Measurements from ENCODE around the gene MUC5AC.

DNA sequence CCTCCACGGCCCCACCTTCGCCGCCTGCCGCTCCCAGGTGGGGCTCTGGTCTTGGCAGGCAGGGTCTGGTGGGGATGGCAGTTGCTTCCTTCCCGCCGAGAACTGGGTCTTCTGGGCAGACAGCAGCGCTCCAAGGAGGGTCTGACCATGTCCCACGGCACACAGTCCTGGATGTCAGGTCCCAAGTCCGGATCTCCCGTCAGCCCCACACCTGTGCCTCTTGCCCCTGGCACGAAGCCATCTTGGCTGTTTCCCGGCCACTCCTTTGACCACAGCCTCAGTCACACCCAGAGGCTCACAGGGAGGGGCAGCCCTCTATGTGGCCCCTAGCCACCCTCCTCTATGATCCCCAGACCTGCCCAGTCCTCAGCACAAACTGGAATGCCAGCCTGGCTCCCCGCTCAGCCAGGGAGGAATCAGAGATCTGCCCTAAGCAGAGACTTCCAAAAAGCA, 79.4 kb downstream of the MUC5AC start:
- TF ChIP-seq, protein P1, sequence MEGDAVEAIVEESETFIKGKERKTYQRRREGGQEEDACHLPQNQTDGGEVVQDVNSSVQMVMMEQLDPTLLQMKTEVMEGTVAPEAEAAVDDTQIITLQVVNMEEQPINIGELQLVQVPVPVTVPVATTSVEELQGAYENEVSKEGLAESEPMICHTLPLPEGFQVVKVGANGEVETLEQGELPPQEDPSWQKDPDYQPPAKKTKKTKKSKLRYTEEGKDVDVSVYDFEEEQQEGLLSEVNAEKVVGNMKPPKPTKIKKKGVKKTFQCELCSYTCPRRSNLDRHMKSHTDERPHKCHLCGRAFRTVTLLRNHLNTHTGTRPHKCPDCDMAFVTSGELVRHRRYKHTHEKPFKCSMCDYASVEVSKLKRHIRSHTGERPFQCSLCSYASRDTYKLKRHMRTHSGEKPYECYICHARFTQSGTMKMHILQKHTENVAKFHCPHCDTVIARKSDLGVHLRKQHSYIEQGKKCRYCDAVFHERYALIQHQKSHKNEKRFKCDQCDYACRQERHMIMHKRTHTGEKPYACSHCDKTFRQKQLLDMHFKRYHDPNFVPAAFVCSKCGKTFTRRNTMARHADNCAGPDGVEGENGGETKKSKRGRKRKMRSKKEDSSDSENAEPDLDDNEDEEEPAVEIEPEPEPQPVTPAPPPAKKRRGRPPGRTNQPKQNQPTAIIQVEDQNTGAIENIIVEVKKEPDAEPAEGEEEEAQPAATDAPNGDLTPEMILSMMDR (conservative IDR thresholded peaks at IDR 0.05; ENCODE audit: low read length): no peak
- no peak for TF ChIP-seq EZH2phosphoT487 (IDR thresholded peaks at IDR 0.05; ENCODE audit: borderline replicate concordance, low read depth, low read length)

Data from OCI-LY7 (cell line).